ENCODE data around the gene DLEC1.
A peak's percentile ranks its signal among the peaks of the same experiment; 100 is the strongest.

DLEC1 gene

GRCh38 chr3:38110314-38111050 lies 71.5 kb downstream of the DLEC1 start:
- no peak for DNase-seq

GRCh38 chr3:38111201-38111600 lies 72.2 kb downstream of the DLEC1 start:
- DNase-seq, result no peak

- DNase-seq, result no peak
These were observed 72.8 kb downstream of the DLEC1 start for GRCh38 chr3:38111696-38112377.

GRCh38 chr3:38112378-38112761 lies 73.4 kb downstream of the DLEC1 start:
- no peak for DNase-seq

- DNase-seq, result no peak
These were observed 75.3 kb downstream of the DLEC1 start for GRCh38 chr3:38114052-38114874.

GRCh38 chr3:38114875-38115644 lies 76.1 kb downstream of the DLEC1 start:
- DNase-seq, result no peak

GRCh38 chr3:38115645-38116427 lies 76.8 kb downstream of the DLEC1 start:
- DNase-seq, result no peak

- DNase-seq, result no peak
These were observed 77.6 kb downstream of the DLEC1 start for GRCh38 chr3:38116471-38117162.

- DNase-seq, result no peak
These were observed 78.2 kb downstream of the DLEC1 start for GRCh38 chr3:38117163-38117716.

GRCh38 chr3:38117748-38118420 lies 78.9 kb downstream of the DLEC1 start:
- peak in 1 of 2 experiments; percentile 2 for DNase-seq

GRCh38 chr3:38118421-38119247 lies 79.6 kb downstream of the DLEC1 start:
- no peak for DNase-seq

GRCh38 chr3:38119248-38119544 lies 80.2 kb downstream of the DLEC1 start:
- DNase-seq, result no peak

- DNase-seq, result no peak
These were observed 81.0 kb downstream of the DLEC1 start for GRCh38 chr3:38119821-38120692.

- DNase-seq, result no peak
These were observed 81.9 kb downstream of the DLEC1 start for GRCh38 chr3:38120693-38121450.

- DNase-seq, result no peak
These were observed 82.4 kb downstream of the DLEC1 start for GRCh38 chr3:38121451-38121831.

GRCh38 chr3:38121832-38122461 lies 82.9 kb downstream of the DLEC1 start:
- DNase-seq, result no peak

GRCh38 chr3:38122712-38123290 lies 83.8 kb downstream of the DLEC1 start:
- DNase-seq, result no peak

Data from NCI-H1930 (cell line).